OCI-LY7 (cell line): ENCODE results near the gene PNPLA4. TPM values are rescaled to one million over a fixed set of nuclear protein-coding genes. Genes with fewer than 3 reads are reported as not detected.

ENCODE experiments used
- BruUV-seq: library from RNA; stranded (reverse); fragments of 400-500 nt; replicated peaks from 2 replicates; lab custom pipeline; 2021; lab: Mats Ljungman, UMichigan
- CTCF ChIA-PET: fragments of 300-600 bp; sonication (Branson Sonifier 250); formaldehyde crosslinking; loops from one replicate; lab custom pipeline; 2022; ENCODE audit warnings: antibody characterized with exemption; ENCODE audit not compliant: unreplicated experiment; lab: Charles Lee
- POLR2A ChIA-PET: fragments of 300-600 bp; sonication (Branson Sonifier 250); formaldehyde crosslinking; loops from one replicate; lab custom pipeline; 2022; ENCODE audit warnings: antibody characterized with exemption; lab: Charles Lee
- DNase-seq: peaks from one replicate; pipeline ENCODE4 v3.0.0-alpha.2; 2015; ENCODE audit warnings: low spot score
- H2AFZ ChIP-seq: fragments of 200-600 bp; sonication (generic), shearing (Covaris generic); 2 replicates; pipeline ENCODE4 v1.6.1; 2014; ENCODE audit warnings: mild to moderate bottlenecking, antibody characterized with exemption, low read length, moderate library complexity
- H3K27ac ChIP-seq: fragments of 200-600 bp; sonication (generic); 2 replicates; pipeline ENCODE4 v1.5.1; 2014; ENCODE audit warnings: mixed run types, low read depth, mild to moderate bottlenecking, moderate library complexity, low read length, inconsistent platforms; ENCODE audit not compliant: poor library complexity, severe bottlenecking
- H3K36me3 ChIP-seq: fragments of 200-600 bp; sonication (generic); 2 replicates; pipeline ENCODE4 v1.6.1; 2014; ENCODE audit warnings: mild to moderate bottlenecking, antibody characterized with exemption, low read length, moderate library complexity, mixed read lengths; ENCODE audit not compliant: insufficient read depth
- H3K4me1 ChIP-seq: fragments of 200-600 bp; sonication (generic); 2 replicates; pipeline ENCODE4 v1.5.1; 2014; ENCODE audit warnings: mild to moderate bottlenecking, low read length; ENCODE audit not compliant: insufficient read depth, poor library complexity, severe bottlenecking
- H3K4me2 ChIP-seq: fragments of 200-600 bp; sonication (generic); 2 replicates; pipeline ENCODE4 v1.6.1; 2014; ENCODE audit warnings: mild to moderate bottlenecking, low read length
- H3K4me3 ChIP-seq: fragments of 200-600 bp; sonication (generic); 2 replicates; pipeline ENCODE4 v1.5.1; 2014; ENCODE audit warnings: mild to moderate bottlenecking, low read depth, low read length; ENCODE audit not compliant: poor library complexity, severe bottlenecking
- H3K79me2 ChIP-seq: fragments of 200-600 bp; sonication (generic); 2 replicates; pipeline ENCODE4 v1.6.1; 2016; ENCODE audit warnings: low read depth, mild to moderate bottlenecking, low read length, moderate library complexity, mixed read lengths; ENCODE audit not compliant: insufficient read depth
- H3K9me2 ChIP-seq: fragments of 200-600 bp; sonication (generic); 2 replicates; pipeline ENCODE4 v1.6.1; 2016; ENCODE audit warnings: mild to moderate bottlenecking, low read length, mixed read lengths; ENCODE audit not compliant: insufficient read depth
- H3K9me3 ChIP-seq: fragments of 200-600 bp; sonication (generic); 2 replicates; pipeline ENCODE4 v1.6.1; 2014; ENCODE audit warnings: mild to moderate bottlenecking, mixed run types, low read length, mixed read lengths
- H4K20me1 ChIP-seq: fragments of 200-600 bp; sonication (generic); 2 replicates; pipeline ENCODE4 v1.6.1; 2014; ENCODE audit warnings: mild to moderate bottlenecking, antibody characterized with exemption, low read length, moderate library complexity, mixed read lengths; ENCODE audit not compliant: insufficient read depth
- EZH2phosphoT487 ChIP-seq: fragments of 200-600 bp; sonication (generic); IDR thresholded peaks from 2 replicates; pipeline ENCODE4 v1.6.1; 2018; ENCODE audit warnings: low read depth, borderline replicate concordance, mild to moderate bottlenecking, mixed run types, antibody characterized with exemption, low read length, moderate library complexity, mixed read lengths
- intact Hi-C: fragments of 100-400 bp; cut with micrococcal nuclease; formaldehyde crosslinking; loops from one replicate; pipeline ENCODE4 v1.10.0; 2022; ENCODE audit not compliant: unreplicated experiment
- total RNA-seq, 2 experiments: library from RNA; depleted of rRNA in 1 of 2; stranded (reverse); fragments of >200 nt in 1 of 2; shearing (Covaris generic) in 1 of 2; gene quantifications; 2 replicates each; pipeline ENCODE4 v1.2.3, GENCODE V29; 2014 to 2022
- TF ChIP-seq, protein P1 (sequence below): fragments of 200-600 bp; sonication (generic); conservative IDR thresholded peaks from 2 replicates; pipeline ENCODE4 v1.5.1; 2014; ENCODE audit warnings: mild to moderate bottlenecking, antibody characterized with exemption, low read length, moderate library complexity, mixed read lengths

Gene PNPLA4
- total RNA-seq, 2 experiments from 2014 or later = 4.4 to 10.7 TPM

DNA sequence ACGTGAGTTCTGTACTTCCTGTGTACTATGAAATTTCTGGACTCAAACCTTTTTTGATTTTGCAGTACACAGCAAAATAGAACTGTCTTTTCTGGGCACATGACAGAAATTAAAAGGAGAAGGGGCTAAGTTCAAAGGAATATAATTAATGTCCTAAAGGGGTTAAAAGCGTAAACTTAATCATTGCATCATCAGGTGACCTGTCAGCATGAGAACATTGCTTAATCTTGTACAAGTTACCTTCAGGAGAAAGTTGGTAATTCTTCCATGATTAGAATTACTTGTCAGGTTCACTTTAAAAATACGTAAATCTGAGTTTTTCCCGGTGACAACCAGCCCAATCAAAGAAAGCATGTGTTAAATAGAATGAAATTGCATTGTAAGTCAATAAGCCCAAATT, 43.2 kb upstream of the PNPLA4 start:
- H3K27ac ChIP-seq = no peak overlapping the region

DNA sequence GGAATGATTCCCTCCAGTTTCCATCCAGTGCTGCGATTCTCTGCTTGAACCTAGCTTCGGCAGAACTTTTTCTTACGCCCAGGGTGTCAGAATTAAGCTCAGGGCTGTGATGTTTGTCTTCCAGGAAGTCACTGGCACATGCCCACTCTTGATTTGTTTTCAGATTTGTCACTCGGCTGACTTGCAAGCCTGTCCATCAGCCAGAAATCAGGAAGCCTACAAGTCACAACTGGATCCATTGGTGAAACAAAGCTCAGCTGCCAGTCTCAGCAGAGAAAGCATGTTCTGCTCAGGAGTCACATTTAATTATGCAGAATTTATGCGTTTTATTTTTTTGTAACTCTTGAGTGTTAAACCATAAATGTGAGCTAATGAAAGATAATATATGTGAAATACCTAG, 38.2 kb upstream of the PNPLA4 start:
- no peaks in the 10 kb centered on the region for H3K9me3 ChIP-seq
- intact Hi-C loops = no loop called here
- H3K36me3 ChIP-seq = no peaks in the 10 kb centered on the region
- no peak for TF ChIP-seq EZH2phosphoT487
- no peak overlapping the region for H2AFZ ChIP-seq
- BruUV-seq = no TSS peak
- DNase-seq = no peak
- no peak overlapping the region for H3K27ac ChIP-seq
- no peaks in the 10 kb centered on the region for H3K79me2 ChIP-seq
- H3K4me2 ChIP-seq = no peak overlapping the region
- H3K4me1 ChIP-seq = no peaks in the 10 kb centered on the region
- H3K4me3 ChIP-seq = no peak overlapping the region
- H4K20me1 ChIP-seq = no peaks in the 10 kb centered on the region
- ChIA-PET POLR2A (no interaction called here), CTCF (no interaction called here)
- no peaks in the 10 kb centered on the region for H3K9me2 ChIP-seq

More for the DNA sequence above, 43.2 kb upstream of the PNPLA4 start:
- Histone ChIP-seq H3K9me2 (no peaks in the 10 kb centered on the region), H3K4me3 (no peak overlapping the region), H3K4me2 (no peak overlapping the region), H3K36me3 (no peaks in the 10 kb centered on the region), H3K9me3 (no peaks in the 10 kb centered on the region), H2AFZ (no peak overlapping the region), H4K20me1 (no peaks in the 10 kb centered on the region), H3K4me1 (no peaks in the 10 kb centered on the region), H3K79me2 (no peaks in the 10 kb centered on the region)
- ChIA-PET CTCF (no interaction called here), POLR2A (no interaction called here)
- no peak for TF ChIP-seq EZH2phosphoT487
- DNase-seq = no peak
- intact Hi-C loops = no loop called here
- BruUV-seq = no TSS peak

DNA sequence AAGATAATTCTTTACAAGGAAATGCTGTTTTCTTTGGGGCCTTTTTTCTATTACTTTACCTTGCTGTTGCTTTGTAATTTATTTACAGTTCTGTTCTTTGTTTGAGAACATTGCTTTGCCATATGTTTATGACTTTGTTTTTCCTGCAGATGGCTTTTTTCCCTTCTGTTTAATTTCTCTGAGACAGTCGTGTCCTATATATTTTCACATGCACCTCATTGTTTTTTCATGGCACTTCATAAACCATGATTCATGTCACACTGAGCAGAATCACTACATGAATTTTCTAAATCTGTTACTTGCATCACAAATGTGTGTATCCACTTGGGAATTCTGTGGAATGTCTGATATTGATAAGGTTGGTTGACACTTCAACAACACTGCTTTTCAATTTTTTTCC, 33.0 kb upstream of the PNPLA4 start:
- no peak overlapping the region for H2AFZ ChIP-seq
- no TSS peak for BruUV-seq
- no peak for DNase-seq
- H3K9me2 ChIP-seq = no peaks in the 10 kb centered on the region
- H3K36me3 ChIP-seq = no peaks in the 10 kb centered on the region
- ChIA-PET POLR2A (no interaction called here), CTCF (no interaction called here)
- intact Hi-C loops = no loop called here
- H3K4me3 ChIP-seq = no peak overlapping the region
- H3K4me2 ChIP-seq = no peak overlapping the region
- TF ChIP-seq, protein P1, sequence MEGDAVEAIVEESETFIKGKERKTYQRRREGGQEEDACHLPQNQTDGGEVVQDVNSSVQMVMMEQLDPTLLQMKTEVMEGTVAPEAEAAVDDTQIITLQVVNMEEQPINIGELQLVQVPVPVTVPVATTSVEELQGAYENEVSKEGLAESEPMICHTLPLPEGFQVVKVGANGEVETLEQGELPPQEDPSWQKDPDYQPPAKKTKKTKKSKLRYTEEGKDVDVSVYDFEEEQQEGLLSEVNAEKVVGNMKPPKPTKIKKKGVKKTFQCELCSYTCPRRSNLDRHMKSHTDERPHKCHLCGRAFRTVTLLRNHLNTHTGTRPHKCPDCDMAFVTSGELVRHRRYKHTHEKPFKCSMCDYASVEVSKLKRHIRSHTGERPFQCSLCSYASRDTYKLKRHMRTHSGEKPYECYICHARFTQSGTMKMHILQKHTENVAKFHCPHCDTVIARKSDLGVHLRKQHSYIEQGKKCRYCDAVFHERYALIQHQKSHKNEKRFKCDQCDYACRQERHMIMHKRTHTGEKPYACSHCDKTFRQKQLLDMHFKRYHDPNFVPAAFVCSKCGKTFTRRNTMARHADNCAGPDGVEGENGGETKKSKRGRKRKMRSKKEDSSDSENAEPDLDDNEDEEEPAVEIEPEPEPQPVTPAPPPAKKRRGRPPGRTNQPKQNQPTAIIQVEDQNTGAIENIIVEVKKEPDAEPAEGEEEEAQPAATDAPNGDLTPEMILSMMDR = no peak
- TF ChIP-seq EZH2phosphoT487 = no peak
- H3K4me1 ChIP-seq = no peaks in the 10 kb centered on the region
- no peaks in the 10 kb centered on the region for H4K20me1 ChIP-seq
- H3K27ac ChIP-seq = no peak overlapping the region
- H3K79me2 ChIP-seq = no peaks in the 10 kb centered on the region
- H3K9me3 ChIP-seq = no peaks in the 10 kb centered on the region

DNA sequence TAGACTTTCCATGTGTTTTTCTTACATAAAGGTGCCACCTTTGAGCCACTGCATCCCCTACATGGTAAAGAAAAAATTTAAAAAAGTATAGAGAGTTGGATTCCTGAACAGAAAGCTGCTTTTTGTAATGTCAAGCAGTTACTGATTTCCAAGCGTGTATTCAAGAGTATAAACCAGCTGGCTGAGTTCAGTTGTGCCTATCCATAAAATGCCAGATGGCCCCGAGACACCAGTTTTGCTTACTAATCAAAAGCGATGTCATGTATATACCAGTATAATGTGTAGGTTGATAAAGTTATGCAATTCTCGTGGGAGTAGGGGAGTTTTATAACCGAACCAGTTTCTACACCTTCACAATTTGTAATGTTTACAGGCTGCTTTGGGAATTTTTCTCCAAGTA, 26.2 kb upstream of the PNPLA4 start:
- TF ChIP-seq, protein P1 = no peak
- TF ChIP-seq EZH2phosphoT487 = no peak
- no peak overlapping the region for H2AFZ ChIP-seq
- ChIA-PET POLR2A (no interaction called here), CTCF (no interaction called here)
- intact Hi-C loops = no loop called here
- no peaks in the 10 kb centered on the region for H4K20me1 ChIP-seq
- no TSS peak for BruUV-seq
- no peak overlapping the region for H3K27ac ChIP-seq
- no peak for DNase-seq
- no peak overlapping the region for H3K4me2 ChIP-seq
- H3K9me3 ChIP-seq = no peaks in the 10 kb centered on the region
- H3K9me2 ChIP-seq = no peaks in the 10 kb centered on the region
- H3K4me1 ChIP-seq = no peaks in the 10 kb centered on the region
- no peaks in the 10 kb centered on the region for H3K79me2 ChIP-seq
- no peaks in the 10 kb centered on the region for H3K36me3 ChIP-seq
- no peak overlapping the region for H3K4me3 ChIP-seq
